Keratinocyte (primary cell): ENCODE results near the gene ZFYVE19.

Source experiments
- CTCF ChIP-seq, 3 experiments: IDR thresholded peaks in 1 of 3; conservative IDR thresholded peaks in 1 of 3; optimal IDR thresholded peaks in 1 of 3; 2 replicates in 2 of 3; 3 replicates in 1 of 3; pipeline versions ENCODE3 to v1.5.1; 2011; ENCODE audit warnings: low read length in 3 of 3, mild to moderate bottlenecking in 3 of 3, moderate library complexity in 2 of 3, control low read depth in 1 of 3, inconsistent platforms in 1 of 3; ENCODE audit not compliant: insufficient read depth in 2 of 3; ENCODE audit errors: extremely low read depth in 1 of 3
- EZH2 ChIP-seq: IDR thresholded peaks from one replicate; pipeline ENCODE4 v1.6.1; 2012; ENCODE audit warnings: inconsistent platforms, mild to moderate bottlenecking, low read length, moderate library complexity

GRCh38 chr15:40762919-40763800 lies 43.7 kb upstream of the ZFYVE19 start:
- TF ChIP-seq CTCF (optimal IDR thresholded peaks at IDR 0.05 in 1 of 3, IDR thresholded peaks at IDR 0.05 in 1 of 3, conservative IDR thresholded peaks at IDR 0.05 in 1 of 3; ENCODE audit: extremely low read depth in 1 of 3, insufficient read depth in 2 of 3, low read length in 3 of 3) (no peak), EZH2 (no peak)
